WI38 (cell line): ENCODE results near the gene DCLK2.

ENCODE experiments used
- H3K4me3 ChIP-seq: 2 replicates; pipeline ENCODE4 v1.5.1; 2011; ENCODE audit warnings: low read depth, mild to moderate bottlenecking, control low read depth, low read length
- TF ChIP-seq, protein P1 (sequence below): IDR thresholded peaks from 2 replicates; pipeline ENCODE4 v1.5.1; 2012; ENCODE audit warnings: low read depth, mild to moderate bottlenecking, control low read depth, low read length

Gene DCLK2

DNA sequence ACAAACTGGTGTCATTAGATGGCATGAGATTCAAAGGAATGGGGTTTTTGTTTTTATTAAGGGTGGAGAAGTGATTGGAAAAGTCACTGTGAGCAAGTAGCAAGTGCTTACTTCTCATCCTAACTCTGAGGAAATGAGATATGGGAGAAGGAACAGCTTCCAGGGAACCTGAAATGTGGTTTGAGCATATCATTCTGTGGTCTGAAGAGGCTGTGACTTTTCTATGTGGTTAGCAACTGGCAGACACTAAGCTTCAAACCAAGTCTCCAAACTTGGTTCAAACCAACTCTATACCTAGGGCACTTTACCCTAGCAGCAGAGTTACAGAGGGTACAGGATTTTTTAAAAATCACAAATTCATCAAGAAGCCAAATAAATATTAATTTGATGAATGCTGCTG lies 58.2 kb downstream of the DCLK2 start:
- TF ChIP-seq, protein P1, sequence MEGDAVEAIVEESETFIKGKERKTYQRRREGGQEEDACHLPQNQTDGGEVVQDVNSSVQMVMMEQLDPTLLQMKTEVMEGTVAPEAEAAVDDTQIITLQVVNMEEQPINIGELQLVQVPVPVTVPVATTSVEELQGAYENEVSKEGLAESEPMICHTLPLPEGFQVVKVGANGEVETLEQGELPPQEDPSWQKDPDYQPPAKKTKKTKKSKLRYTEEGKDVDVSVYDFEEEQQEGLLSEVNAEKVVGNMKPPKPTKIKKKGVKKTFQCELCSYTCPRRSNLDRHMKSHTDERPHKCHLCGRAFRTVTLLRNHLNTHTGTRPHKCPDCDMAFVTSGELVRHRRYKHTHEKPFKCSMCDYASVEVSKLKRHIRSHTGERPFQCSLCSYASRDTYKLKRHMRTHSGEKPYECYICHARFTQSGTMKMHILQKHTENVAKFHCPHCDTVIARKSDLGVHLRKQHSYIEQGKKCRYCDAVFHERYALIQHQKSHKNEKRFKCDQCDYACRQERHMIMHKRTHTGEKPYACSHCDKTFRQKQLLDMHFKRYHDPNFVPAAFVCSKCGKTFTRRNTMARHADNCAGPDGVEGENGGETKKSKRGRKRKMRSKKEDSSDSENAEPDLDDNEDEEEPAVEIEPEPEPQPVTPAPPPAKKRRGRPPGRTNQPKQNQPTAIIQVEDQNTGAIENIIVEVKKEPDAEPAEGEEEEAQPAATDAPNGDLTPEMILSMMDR: no peak
- no peak overlapping the region for H3K4me3 ChIP-seq

DNA sequence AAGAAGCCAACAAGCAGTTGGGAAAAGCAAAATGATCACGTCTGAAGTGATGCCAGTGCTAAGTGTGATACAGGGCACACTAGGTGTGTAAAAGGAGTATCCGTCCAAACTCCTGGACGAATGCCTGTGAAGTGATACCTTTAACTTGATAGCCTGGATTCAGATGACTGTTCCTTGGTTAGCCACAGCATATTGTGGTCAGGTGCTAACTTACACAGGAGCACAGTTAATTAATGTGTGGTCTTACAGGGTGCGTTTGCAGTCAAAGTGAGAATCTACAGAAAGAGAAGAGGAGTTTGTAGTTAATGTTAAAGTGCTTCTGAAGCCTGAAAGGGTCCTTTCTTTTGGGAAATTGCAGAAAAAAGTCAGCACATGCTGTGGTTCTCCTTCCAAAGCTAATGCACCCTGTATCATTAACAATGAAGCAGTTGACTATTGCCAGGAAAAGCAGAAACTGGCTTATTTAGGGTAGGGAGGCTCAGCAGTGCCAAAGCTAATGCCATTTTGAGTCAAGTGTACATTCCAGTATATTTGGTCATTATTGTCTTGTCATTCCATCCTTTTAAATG lies 61.1 kb downstream of the DCLK2 start:
- TF ChIP-seq, protein P1: no peak
- no peak overlapping the region for H3K4me3 ChIP-seq

DNA sequence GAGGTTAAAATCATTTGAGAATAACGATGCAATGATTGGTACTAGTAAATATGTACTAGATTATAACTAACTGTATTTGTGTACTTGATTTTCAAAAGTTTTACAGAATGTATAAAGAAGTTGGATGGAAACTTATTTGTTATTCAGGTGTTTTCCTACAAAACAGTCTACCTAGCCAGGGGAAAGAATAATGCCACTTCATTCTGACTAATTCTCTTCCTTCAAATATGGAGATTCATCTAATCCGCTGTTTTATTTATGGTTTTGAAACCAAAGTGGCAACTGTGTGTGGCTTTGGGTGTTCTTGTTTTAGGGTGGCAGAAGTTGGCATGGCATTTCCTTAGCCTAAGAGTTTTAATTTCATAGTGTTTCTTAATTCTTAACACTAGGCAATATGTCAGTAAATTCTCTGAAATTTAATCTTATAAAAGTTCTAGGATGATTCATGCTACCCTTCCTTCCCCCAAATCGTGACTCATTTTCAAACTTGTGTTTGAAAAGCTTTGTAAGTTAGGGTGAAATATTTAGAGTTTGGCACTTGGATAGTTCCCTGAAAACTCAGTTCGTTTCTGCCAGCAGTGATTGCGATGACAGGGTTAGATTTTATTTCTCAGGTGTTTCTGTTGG lies 62.6 kb downstream of the DCLK2 start:
- H3K4me3 ChIP-seq: peak overlapping the region; percentile 33
- TF ChIP-seq, protein P1: no peak

DNA sequence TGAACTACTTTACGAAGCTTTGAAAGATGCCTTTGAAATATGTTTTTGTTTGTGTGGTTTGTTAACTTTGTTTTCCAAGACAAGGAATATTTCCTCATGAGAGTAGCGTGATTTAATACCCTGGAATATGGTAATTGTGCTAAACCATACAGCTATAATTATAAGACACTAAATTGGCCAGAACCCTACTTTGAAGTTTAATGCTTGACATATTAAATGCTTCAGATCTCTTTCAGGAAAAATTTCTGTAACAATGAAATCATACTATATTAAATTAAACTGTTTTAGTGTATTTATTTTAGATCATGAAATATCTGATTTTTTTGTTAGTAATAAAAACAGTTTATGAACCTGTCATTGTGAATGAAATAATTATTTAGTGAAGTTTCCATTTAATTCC lies 63.5 kb downstream of the DCLK2 start:
- no peak overlapping the region for H3K4me3 ChIP-seq
- TF ChIP-seq, protein P1: no peak

DNA sequence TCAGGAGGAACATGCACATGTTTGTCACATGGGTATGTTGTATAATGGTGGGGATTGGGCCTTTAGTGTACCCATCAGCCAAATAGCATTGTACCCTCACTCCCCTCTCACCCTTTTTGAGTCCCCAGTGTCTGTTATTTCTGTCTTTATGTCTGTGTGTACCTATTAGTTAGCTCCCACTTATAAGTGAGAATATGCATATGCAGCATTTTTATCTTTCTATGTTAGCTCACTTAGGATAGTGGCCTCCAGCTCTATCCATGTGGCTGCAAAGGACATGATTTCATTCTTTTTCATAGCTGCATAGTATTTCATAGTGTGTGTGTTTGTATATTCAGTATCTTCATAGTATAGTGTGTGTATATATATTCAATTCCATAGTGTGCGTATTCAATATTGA lies 64.6 kb downstream of the DCLK2 start:
- no peak overlapping the region for H3K4me3 ChIP-seq
- TF ChIP-seq, protein P1: no peak

DNA sequence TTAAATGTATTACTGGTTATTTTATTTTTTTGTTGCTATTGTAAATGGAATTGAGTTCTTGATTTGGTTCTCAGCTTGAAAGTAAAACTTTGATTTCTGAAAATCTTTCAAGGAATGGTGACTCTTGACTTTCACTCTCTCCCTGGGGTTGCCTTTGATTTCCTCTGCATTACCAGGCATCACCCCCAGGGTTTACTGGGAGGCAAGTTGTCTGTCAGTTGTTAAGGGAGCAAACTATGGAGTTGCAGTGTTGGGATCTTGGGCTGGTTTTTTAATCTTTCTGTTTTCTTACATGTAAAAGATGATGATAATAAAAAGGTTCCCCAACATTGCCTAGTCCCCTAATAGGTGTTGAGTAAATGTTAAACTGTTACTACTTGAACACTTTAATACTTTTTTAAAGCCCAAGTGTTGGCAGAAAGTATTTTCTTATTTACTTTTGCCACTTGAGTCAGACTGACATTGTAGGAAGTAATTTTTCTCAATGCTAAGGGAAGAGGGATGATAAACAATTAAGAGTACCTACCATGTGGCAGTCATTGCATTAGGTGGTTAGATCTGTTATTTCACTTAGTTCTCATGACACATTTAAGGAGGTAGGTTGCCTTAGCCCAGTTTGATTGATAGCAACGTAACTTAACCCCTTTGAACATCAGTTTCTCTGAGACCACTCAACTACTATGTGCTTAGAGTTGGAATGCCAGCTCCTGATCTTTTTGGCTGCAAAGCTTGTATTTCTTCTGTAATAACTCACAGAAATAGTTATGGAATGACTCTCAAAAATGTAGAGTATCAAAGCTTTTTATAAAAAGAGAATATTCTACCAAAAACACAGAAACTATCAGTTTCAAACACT lies 67.1 kb downstream of the DCLK2 start:
- H3K4me3 ChIP-seq: no peak overlapping the region
- TF ChIP-seq, protein P1: peak; percentile 35; the same call in 1 of the 2 replicates

DNA sequence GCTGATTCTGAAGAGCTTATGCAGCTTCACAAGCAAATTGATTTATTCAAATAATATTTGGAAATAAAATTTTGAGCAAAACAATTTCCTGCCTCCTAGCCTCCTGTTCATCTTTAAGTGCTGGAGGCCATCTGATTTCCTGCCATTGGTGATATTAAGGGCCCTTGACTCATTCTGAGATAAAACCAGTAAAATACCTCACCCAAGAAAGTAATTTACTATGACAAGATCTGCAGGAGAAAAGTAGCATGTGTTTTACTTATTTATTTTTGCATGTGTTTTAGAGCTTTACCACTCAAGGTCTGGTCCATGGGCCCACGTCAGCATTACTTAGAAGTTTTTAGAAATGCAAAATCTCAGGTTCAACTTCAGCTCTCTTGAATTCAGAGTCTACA lies 67.7 kb downstream of the DCLK2 start:
- TF ChIP-seq, protein P1: no peak
- no peak overlapping the region for H3K4me3 ChIP-seq
